Neuronal stem cell (in vitro differentiated cells): ENCODE measurements around the gene RGMB.

Experiments
- DNase-seq: peaks from one replicate; pipeline ENCODE4 v3.0.0-alpha.2; 2013; ENCODE audit warnings: low spot score
- H2AFZ ChIP-seq: one replicate; pipeline ENCODE4 v1.6.1; 2013; ENCODE audit warnings: mild to moderate bottlenecking, low read length, inconsistent platforms
- H2AK5ac ChIP-seq: 2 replicates; pipeline ENCODE4 v1.6.1; 2013; ENCODE audit warnings: low read depth, mild to moderate bottlenecking, inconsistent platforms, low read length, moderate library complexity, mixed read lengths
- H2BK120ac ChIP-seq: 2 replicates; pipeline ENCODE4 v1.6.1; 2013; ENCODE audit warnings: low read depth, mild to moderate bottlenecking, inconsistent platforms, low read length, moderate library complexity, mixed read lengths
- H2BK12ac ChIP-seq: one replicate; pipeline ENCODE4 v1.6.1; 2013; ENCODE audit warnings: low read length, inconsistent platforms
- H2BK15ac ChIP-seq: 2 replicates; pipeline ENCODE4 v1.6.1; 2013; ENCODE audit warnings: mild to moderate bottlenecking, low read length, inconsistent platforms, mixed read lengths
- H2BK5ac ChIP-seq: one replicate; pipeline ENCODE4 v1.6.1; 2013; ENCODE audit warnings: inconsistent platforms, mild to moderate bottlenecking, low read length, moderate library complexity
- H3K14ac ChIP-seq: one replicate; pipeline ENCODE4 v1.6.1; 2013; ENCODE audit warnings: low read length, inconsistent platforms
- H3K18ac ChIP-seq: 2 replicates; pipeline ENCODE4 v1.6.1; 2013; ENCODE audit warnings: low read length, inconsistent platforms
- H3K23ac ChIP-seq: 2 replicates; pipeline ENCODE4 v1.6.1; 2013; ENCODE audit warnings: low read depth, mild to moderate bottlenecking, mixed read lengths, low read length, inconsistent platforms; ENCODE audit not compliant: poor library complexity
- H3K27ac ChIP-seq: replicated peaks from 3 replicates; pipeline ENCODE4 v1.5.1; 2013; ENCODE audit warnings: low read length, inconsistent platforms
- H3K27me3 ChIP-seq, 3 experiments: 2 replicates each; pipeline ENCODE4 v1.6.1; 2013; ENCODE audit warnings: low read length in 3 of 3, mild to moderate bottlenecking in 2 of 3, inconsistent platforms in 1 of 3, low read depth in 1 of 3, mixed read lengths in 1 of 3, moderate library complexity in 1 of 3; ENCODE audit not compliant: control insufficient read depth in 3 of 3, insufficient read depth in 3 of 3
- H3K36me3 ChIP-seq, 2 donors: replicated peaks in 1 of 2; 2 replicates each; pipeline ENCODE4 v1.6.1; 2013; ENCODE audit warnings: low read length in 2 of 2; ENCODE audit not compliant: control insufficient read depth in 2 of 2, insufficient read depth in 2 of 2
- H3K4ac ChIP-seq: 2 replicates; pipeline ENCODE4 v1.6.1; 2013; ENCODE audit warnings: inconsistent platforms, mild to moderate bottlenecking, low read length, moderate library complexity
- H3K4me1 ChIP-seq, 2 donors: 1 replicate in 1 of 2; 2 replicates in 1 of 2; pipeline ENCODE4 v1.6.1; 2013; ENCODE audit warnings: low read length in 2 of 2, low read depth in 1 of 2; ENCODE audit not compliant: control insufficient read depth in 2 of 2, insufficient read depth in 1 of 2
- H3K4me2 ChIP-seq: one replicate; pipeline ENCODE4 v1.6.1; 2013; ENCODE audit warnings: mild to moderate bottlenecking, low read length, inconsistent platforms; ENCODE audit not compliant: insufficient read depth, poor library complexity, severe bottlenecking
- H3K4me3 ChIP-seq, 2 donors: 2 replicates each; pipeline ENCODE4 v1.5.1; 2013; ENCODE audit warnings: low read length in 2 of 2, mild to moderate bottlenecking in 2 of 2, inconsistent platforms in 1 of 2, moderate library complexity in 1 of 2
- H3K79me1 ChIP-seq: one replicate; pipeline ENCODE4 v1.6.1; 2013; ENCODE audit warnings: low read depth, mild to moderate bottlenecking, inconsistent platforms, low read length, moderate library complexity
- H3K9ac ChIP-seq: one replicate; pipeline ENCODE4 v1.6.1; 2013; ENCODE audit warnings: mild to moderate bottlenecking, low read depth, low read length, inconsistent platforms; ENCODE audit not compliant: poor library complexity
- H3K9me3 ChIP-seq, 2 donors: replicated peaks in 1 of 2; 2 replicates each; pipeline versions ENCODE3 to v1.6.1; 2013; ENCODE audit warnings: low read length in 2 of 2, mild to moderate bottlenecking in 2 of 2, inconsistent platforms in 1 of 2, low read depth in 1 of 2, mixed read lengths in 1 of 2, moderate library complexity in 1 of 2; ENCODE audit not compliant: control insufficient read depth in 2 of 2, insufficient read depth in 1 of 2
- H4K8ac ChIP-seq: one replicate; pipeline ENCODE4 v1.6.1; 2013; ENCODE audit warnings: low read depth, mild to moderate bottlenecking, inconsistent platforms, low read length, moderate library complexity
- H4K91ac ChIP-seq: one replicate; pipeline ENCODE4 v1.6.1; 2013; ENCODE audit warnings: low read length, low read depth, mild to moderate bottlenecking, inconsistent platforms; ENCODE audit not compliant: poor library complexity
- WGBS, 2 donors: extraction: QIAGEN DNeasy Blood & Tissue Kit; methylation state at CpG; one replicate each; pipeline ENCODE4 v1.1.7; 2013; ENCODE audit warnings: missing lambda C conversion rate in 2 of 2, mixed read lengths in 1 of 2; ENCODE audit not compliant: insufficient read length in 2 of 2, insufficient replicate concordance in 1 of 2; ENCODE audit errors: extremely low coverage in 2 of 2; 5-methylcytosine and 5-hydroxymethylcytosine counted together

RGMB gene

GRCh38 chr5:98825582-98826375, 52.3 kb downstream of the RGMB start:
- Histone ChIP-seq H3K27ac (no peak overlapping the region), H3K36me3 (peaks cover 0 to 1% of the 10 kb centered on the region in 2 donors)
- no CpG with 5 or more reads among the region's 4 CpGs for WGBS, 2 donors

GRCh38 chr5:98827161-98827560, 53.7 kb downstream of the RGMB start:
- H4K8ac ChIP-seq = no peak overlapping the region
- H3K27ac ChIP-seq = no peak overlapping the region
- H3K4ac ChIP-seq = no peak overlapping the region
- H3K4me2 ChIP-seq = no peak overlapping the region
- peak; percentile 42 for DNase-seq
- no peak overlapping the region for H2BK5ac ChIP-seq
- no peak overlapping the region for H3K23ac ChIP-seq
- H4K91ac ChIP-seq = no peak overlapping the region
- no peaks in the 10 kb centered on the region for H3K27me3 ChIP-seq
- whole genome bisulfite sequencing, 2 donors = no CpG with 5 or more reads among the region's 1 CpG
- H3K14ac ChIP-seq = no peak overlapping the region
- no peak overlapping the region for H3K4me3 ChIP-seq
- H2AK5ac ChIP-seq = no peak overlapping the region
- H2BK15ac ChIP-seq = no peak overlapping the region
- H3K9me3 ChIP-seq = no peaks in the 10 kb centered on the region
- H3K9ac ChIP-seq = no peak overlapping the region
- H3K36me3 ChIP-seq = peaks cover 0 to 1% of the 10 kb centered on the region in 2 donors
- no peak overlapping the region for H2BK12ac ChIP-seq
- H3K18ac ChIP-seq = no peak overlapping the region
- no peak overlapping the region for H2AFZ ChIP-seq
- H3K4me1 ChIP-seq = peaks cover 0 to 12% of the 10 kb centered on the region in 2 donors
- H3K79me1 ChIP-seq = no peaks in the 10 kb centered on the region
- no peak overlapping the region for H2BK120ac ChIP-seq

More at GRCh38 chr5:98825582-98826375, 52.3 kb downstream of the RGMB start:
- Histone ChIP-seq H3K4me1 (peaks cover 0 to 12% of the 10 kb centered on the region in 2 donors), H3K9ac (no peak overlapping the region), H2AFZ (no peak overlapping the region), H3K27me3 (no peaks in the 10 kb centered on the region), H3K79me1 (no peaks in the 10 kb centered on the region), H2BK5ac (no peak overlapping the region), H3K23ac (no peak overlapping the region), H2AK5ac (no peak overlapping the region), H2BK12ac (no peak overlapping the region), H4K91ac (no peak overlapping the region), H4K8ac (no peak overlapping the region), H2BK15ac (no peak overlapping the region), H3K9me3 (no peaks in the 10 kb centered on the region), H3K18ac (no peak overlapping the region), H3K4me2 (no peak overlapping the region), H3K14ac (no peak overlapping the region), H3K4ac (no peak overlapping the region), H2BK120ac (no peak overlapping the region), H3K4me3 (no peak overlapping the region)
- DNase-seq = no peak

- no peak overlapping the region for H2AK5ac ChIP-seq
- no peak for DNase-seq
- H3K4ac ChIP-seq = no peak overlapping the region
- peak overlapping the region in 1 of 2 donors; percentile 61 for H3K4me3 ChIP-seq
- no peaks in the 10 kb centered on the region for H3K27me3 ChIP-seq
- no peak overlapping the region for H2BK5ac ChIP-seq
- WGBS, 2 donors = no CpG with 5 or more reads among the region's 7 CpGs
- no peak overlapping the region for H3K4me2 ChIP-seq
- peak overlapping the region; percentile 11 for H2AFZ ChIP-seq
- no peak overlapping the region for H2BK12ac ChIP-seq
- H2BK15ac ChIP-seq = peak overlapping the region; percentile 28
- H3K18ac ChIP-seq = no peak overlapping the region
- H3K79me1 ChIP-seq = no peaks in the 10 kb centered on the region
- no peak overlapping the region for H4K8ac ChIP-seq
- no peak overlapping the region for H2BK120ac ChIP-seq
- H3K9ac ChIP-seq = no peak overlapping the region
- no peak overlapping the region for H4K91ac ChIP-seq
- peaks cover 0 to 1% of the 10 kb centered on the region in 2 donors for H3K36me3 ChIP-seq
- H3K9me3 ChIP-seq = no peaks in the 10 kb centered on the region
- no peak overlapping the region for H3K23ac ChIP-seq
- no peak overlapping the region for H3K27ac ChIP-seq
- H3K14ac ChIP-seq = no peak overlapping the region
- peaks cover 0 to 12% of the 10 kb centered on the region in 2 donors for H3K4me1 ChIP-seq
These were observed 54.3 kb downstream of the RGMB start for GRCh38 chr5:98827588-98828284.

- H2AFZ ChIP-seq = no peak overlapping the region
- H2BK12ac ChIP-seq = no peak overlapping the region
- H3K14ac ChIP-seq = no peak overlapping the region
- no peaks in the 10 kb centered on the region for H3K36me3 ChIP-seq
- H3K4me1 ChIP-seq = no peaks in the 10 kb centered on the region
- H3K18ac ChIP-seq = no peak overlapping the region
- no peak overlapping the region for H2BK5ac ChIP-seq
- H2AK5ac ChIP-seq = no peak overlapping the region
- H4K91ac ChIP-seq = no peak overlapping the region
- H3K4me3 ChIP-seq = no peak overlapping the region
- H2BK15ac ChIP-seq = no peak overlapping the region
- H3K27ac ChIP-seq = no peak overlapping the region
- no peaks in the 10 kb centered on the region for H3K79me1 ChIP-seq
- H3K23ac ChIP-seq = no peak overlapping the region
- no CpG with 5 or more reads among the region's 5 CpGs for WGBS, 2 donors
- no peak overlapping the region for H4K8ac ChIP-seq
- H3K27me3 ChIP-seq = no peaks in the 10 kb centered on the region
- H3K9ac ChIP-seq = no peak overlapping the region
- H3K4ac ChIP-seq = no peak overlapping the region
- H3K4me2 ChIP-seq = no peak overlapping the region
- no peaks in the 10 kb centered on the region for H3K9me3 ChIP-seq
- H2BK120ac ChIP-seq = no peak overlapping the region
- no peak for DNase-seq
These were observed 62.7 kb downstream of the RGMB start for GRCh38 chr5:98836175-98836574.
